Peyer's patch (tissue), 4 donors: ENCODE data around the gene DENND1B. TPM values are rescaled to one million over a fixed set of nuclear protein-coding genes. Genes with fewer than 3 reads are reported as not detected.

Experiments
- DNase-seq, 3 donors: peaks; one replicate each; pipeline ENCODE4 v3.0.0-alpha.2; 2017 to 2019
- H3K27ac ChIP-seq, 4 donors: fragments of 200-600 bp; sonication (generic); one replicate each; pipeline ENCODE4 v1.5.1; 2016 to 2019
- H3K27me3 ChIP-seq, 2 donors: fragments of 200-600 bp; sonication (generic); one replicate each; pipeline ENCODE4 v1.5.1; 2019
- H3K36me3 ChIP-seq, 3 donors: fragments of 200-600 bp; sonication (generic); one replicate each; pipeline ENCODE4 v1.5.1; 2016 to 2019
- H3K4me1 ChIP-seq, 4 donors: fragments of 200-600 bp; sonication (generic); one replicate each; pipeline ENCODE4 v1.5.1; 2016 to 2019
- H3K4me3 ChIP-seq, 4 donors: fragments of 200-600 bp; sonication (generic); 1 replicate in 3 of 4; 2 replicates in 1 of 4; pipeline ENCODE4 v1.5.1; 2016 to 2019; ENCODE audit warnings: mild to moderate bottlenecking in 1 of 4
- H3K9me3 ChIP-seq, 4 donors: fragments of 200-600 bp; sonication (generic); one replicate each; pipeline ENCODE4 v1.5.1; 2016 to 2019; ENCODE audit warnings: mild to moderate bottlenecking in 1 of 4
- POLR2A ChIP-seq, 2 donors: fragments of 450-650 bp; IDR thresholded peaks; one replicate each; pipeline ENCODE4 v1.5.1; 2017; ENCODE audit warnings: antibody characterized with exemption in 2 of 2, mild to moderate bottlenecking in 2 of 2, moderate library complexity in 2 of 2
- total RNA-seq, 4 donors: library from RNA; depleted of rRNA; stranded (reverse); fragments of >200 nt; gene quantifications; one replicate each; pipeline ENCODE4 v1.1.0, GENCODE V29; 2016
- TF ChIP-seq, protein P1 (sequence below), 6 experiments: fragments of 450-650 bp in 4 of 6; fragments of 200-600 bp in 2 of 6; sonication (generic) in 1 of 6; IDR thresholded peaks; one replicate each; pipeline ENCODE4 v1.5.1; 2017 to 2019; ENCODE audit warnings: antibody characterized with exemption in 6 of 6, mild to moderate bottlenecking in 3 of 6, moderate library complexity in 1 of 6

The DENND1B gene
- total RNA-seq, 4 donors from 2014 or later = 46.2 to 84.2 (median 69.3) TPM

DNA sequence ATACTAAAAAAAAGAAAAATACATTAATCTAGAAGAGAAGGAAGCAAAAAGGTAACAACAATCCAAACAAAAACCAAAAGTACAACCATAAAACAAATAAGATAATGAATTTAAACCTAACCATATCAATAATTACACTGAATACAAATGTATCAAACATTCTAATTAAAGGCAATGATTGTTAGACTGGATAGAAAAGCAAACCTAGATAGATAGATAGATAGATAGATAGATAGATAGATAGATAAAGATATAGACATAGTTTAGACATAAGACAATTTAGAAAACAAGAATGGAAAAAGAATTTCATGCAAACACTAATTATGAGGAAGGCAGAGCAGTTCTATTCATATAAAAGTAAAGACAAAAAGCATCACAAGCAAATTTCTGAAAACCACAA is 24.9 kb downstream of the DENND1B start:
- H3K27me3 ChIP-seq = no peaks in the 10 kb centered on the region
- no peak for DNase-seq
- H3K4me3 ChIP-seq = no peak overlapping the region
- H3K4me1 ChIP-seq = no peaks in the 10 kb centered on the region
- H3K9me3 ChIP-seq = no peaks in the 10 kb centered on the region
- H3K36me3 ChIP-seq = peaks cover 0 to 4% (median 0%) of the 10 kb centered on the region in 3 donors
- TF ChIP-seq POLR2A (IDR thresholded peaks at IDR 0.05) = no peak
- TF ChIP-seq, protein P1, sequence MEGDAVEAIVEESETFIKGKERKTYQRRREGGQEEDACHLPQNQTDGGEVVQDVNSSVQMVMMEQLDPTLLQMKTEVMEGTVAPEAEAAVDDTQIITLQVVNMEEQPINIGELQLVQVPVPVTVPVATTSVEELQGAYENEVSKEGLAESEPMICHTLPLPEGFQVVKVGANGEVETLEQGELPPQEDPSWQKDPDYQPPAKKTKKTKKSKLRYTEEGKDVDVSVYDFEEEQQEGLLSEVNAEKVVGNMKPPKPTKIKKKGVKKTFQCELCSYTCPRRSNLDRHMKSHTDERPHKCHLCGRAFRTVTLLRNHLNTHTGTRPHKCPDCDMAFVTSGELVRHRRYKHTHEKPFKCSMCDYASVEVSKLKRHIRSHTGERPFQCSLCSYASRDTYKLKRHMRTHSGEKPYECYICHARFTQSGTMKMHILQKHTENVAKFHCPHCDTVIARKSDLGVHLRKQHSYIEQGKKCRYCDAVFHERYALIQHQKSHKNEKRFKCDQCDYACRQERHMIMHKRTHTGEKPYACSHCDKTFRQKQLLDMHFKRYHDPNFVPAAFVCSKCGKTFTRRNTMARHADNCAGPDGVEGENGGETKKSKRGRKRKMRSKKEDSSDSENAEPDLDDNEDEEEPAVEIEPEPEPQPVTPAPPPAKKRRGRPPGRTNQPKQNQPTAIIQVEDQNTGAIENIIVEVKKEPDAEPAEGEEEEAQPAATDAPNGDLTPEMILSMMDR (IDR thresholded peaks at IDR 0.05) = no peak
- H3K27ac ChIP-seq = no peak overlapping the region

DNA sequence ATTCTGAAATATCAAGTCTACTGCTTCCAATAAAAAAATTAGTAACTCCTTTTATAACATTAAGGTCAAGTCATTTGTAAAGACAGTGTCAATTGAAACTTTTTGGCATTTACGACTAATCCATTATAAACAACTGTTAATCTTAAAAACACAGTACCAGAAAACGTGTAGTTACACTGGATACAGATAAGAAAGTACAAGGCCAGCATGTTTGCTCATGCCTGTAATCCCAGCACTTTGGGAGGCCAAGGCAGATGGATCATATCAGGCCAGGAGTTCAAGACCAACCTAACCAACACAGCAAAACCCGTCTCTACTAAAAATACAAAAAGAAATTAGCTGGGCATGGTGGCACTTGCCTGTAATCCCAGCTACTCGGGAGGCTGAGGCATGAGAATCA is 29.4 kb downstream of the DENND1B start:
- DNase-seq = no peak
- H3K36me3 ChIP-seq = no peaks in the 10 kb centered on the region
- TF ChIP-seq, protein P1 (IDR thresholded peaks at IDR 0.05) = no peak
- TF ChIP-seq POLR2A (IDR thresholded peaks at IDR 0.05) = no peak

DNA sequence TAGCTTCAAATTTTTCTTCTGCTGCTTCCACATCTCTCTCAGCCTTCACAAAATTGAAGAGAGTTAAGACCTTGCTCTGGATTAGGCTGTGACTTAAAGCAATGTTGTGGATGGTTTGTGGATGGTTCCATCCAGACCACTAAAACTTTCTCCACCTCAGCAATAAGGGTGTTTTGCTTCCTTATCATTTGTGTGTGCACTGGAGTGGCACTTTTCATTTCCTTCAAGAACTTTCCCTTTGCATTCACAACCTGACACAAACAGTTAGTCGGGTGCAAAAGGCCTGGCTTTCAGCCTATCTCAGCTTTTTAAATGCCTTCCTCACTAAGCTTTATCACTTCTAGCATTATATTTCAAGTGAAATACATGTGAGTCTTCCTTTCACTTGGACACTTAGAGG is 30.3 kb downstream of the DENND1B start:
- peaks cover 0 to 4% (median 0%) of the 10 kb centered on the region in 4 donors for H3K4me1 ChIP-seq
- no peak overlapping the region for H3K4me3 ChIP-seq
- no peaks in the 10 kb centered on the region for H3K9me3 ChIP-seq
- H3K36me3 ChIP-seq = no peaks in the 10 kb centered on the region
- TF ChIP-seq, protein P1 (IDR thresholded peaks at IDR 0.05) = no peak
- TF ChIP-seq POLR2A (IDR thresholded peaks at IDR 0.05) = no peak
- H3K27me3 ChIP-seq = no peaks in the 10 kb centered on the region
- no peak for DNase-seq
- H3K27ac ChIP-seq = no peak overlapping the region

More for the DNA sequence above, 29.4 kb downstream of the DENND1B start:
- peaks cover 0 to 4% (median 0%) of the 10 kb centered on the region in 4 donors for H3K4me1 ChIP-seq
- H3K27ac ChIP-seq = no peak overlapping the region
- H3K9me3 ChIP-seq = no peaks in the 10 kb centered on the region
- no peaks in the 10 kb centered on the region for H3K27me3 ChIP-seq
- H3K4me3 ChIP-seq = no peak overlapping the region

DNA sequence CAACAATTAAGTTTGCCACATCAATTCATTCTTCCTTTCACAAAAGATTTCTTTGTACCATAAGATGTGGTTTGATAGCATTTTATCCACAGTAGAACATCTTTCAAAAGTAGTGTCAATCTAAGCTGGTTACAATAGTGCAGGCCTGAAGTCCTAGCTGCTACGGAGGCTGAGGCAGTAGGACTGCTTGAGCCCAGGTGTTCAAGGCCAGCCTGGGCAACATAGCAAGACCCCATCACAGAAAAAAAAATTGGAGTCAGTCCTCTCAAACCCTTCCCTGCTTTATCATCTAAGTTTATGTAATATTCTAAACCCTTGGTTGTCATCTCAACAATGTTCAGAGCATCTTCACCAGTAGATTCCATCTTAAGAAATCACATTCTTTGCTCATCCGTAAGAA is 31.7 kb downstream of the DENND1B start:
- TF ChIP-seq, protein P1 (IDR thresholded peaks at IDR 0.05) = no peak
- TF ChIP-seq POLR2A (IDR thresholded peaks at IDR 0.05) = no peak
- H3K4me3 ChIP-seq = no peak overlapping the region
- no peak overlapping the region for H3K27ac ChIP-seq

DNA sequence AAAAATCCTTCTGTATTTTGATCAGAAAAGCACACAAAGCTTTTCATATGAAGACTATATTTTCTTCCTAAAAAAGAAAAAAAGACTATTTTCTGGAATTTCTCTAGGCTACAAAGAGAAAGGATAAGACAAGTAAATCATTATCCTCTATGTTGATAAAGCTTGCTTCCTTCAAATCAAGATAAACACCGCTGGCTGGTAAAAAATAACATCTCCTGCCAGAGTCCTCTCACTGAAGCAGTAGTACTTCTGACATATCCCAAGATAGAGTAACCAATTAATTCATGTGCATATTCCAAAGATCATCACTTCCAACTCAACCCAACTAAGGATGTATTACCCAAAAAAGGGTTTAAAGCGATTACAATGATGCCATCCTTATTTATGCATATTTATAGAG is 34.3 kb downstream of the DENND1B start:
- Histone ChIP-seq H3K36me3 (no peaks in the 10 kb centered on the region), H3K4me3 (no peak overlapping the region), H3K27ac (no peak overlapping the region), H3K9me3 (no peaks in the 10 kb centered on the region), H3K27me3 (no peaks in the 10 kb centered on the region), H3K4me1 (peaks cover 0 to 4% (median 0%) of the 10 kb centered on the region in 4 donors)
- TF ChIP-seq POLR2A (IDR thresholded peaks at IDR 0.05) = no peak
- TF ChIP-seq, protein P1 (IDR thresholded peaks at IDR 0.05) = no peak
- no peak for DNase-seq

More for the DNA sequence above, 31.7 kb downstream of the DENND1B start:
- Histone ChIP-seq H3K27me3 (no peaks in the 10 kb centered on the region), H3K4me1 (peaks cover 0 to 4% (median 0%) of the 10 kb centered on the region in 4 donors), H3K9me3 (no peaks in the 10 kb centered on the region), H3K36me3 (no peaks in the 10 kb centered on the region)
- no peak for DNase-seq

DNA sequence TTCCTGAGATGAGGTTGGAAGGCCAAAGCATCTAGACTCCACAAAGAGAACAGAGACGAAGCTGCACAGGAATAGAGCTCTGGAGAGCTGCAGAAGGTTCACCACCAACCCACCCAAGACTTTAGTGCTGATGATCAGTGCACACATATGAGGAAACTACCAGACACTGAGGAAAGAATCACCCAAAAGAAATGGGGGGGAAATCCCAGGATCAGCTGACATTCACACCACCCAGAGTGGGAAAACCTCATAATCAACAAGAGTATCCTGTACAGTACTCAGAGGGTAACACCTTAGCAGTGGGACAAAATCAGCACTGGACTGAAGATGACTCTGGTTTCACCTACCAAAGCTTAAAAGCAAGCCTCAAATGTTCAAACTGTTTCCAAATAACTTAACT is 36.4 kb downstream of the DENND1B start:
- Histone ChIP-seq H3K36me3 (no peaks in the 10 kb centered on the region), H3K27ac (no peak overlapping the region), H3K4me3 (no peak overlapping the region), H3K4me1 (peaks cover 0 to 4% (median 0%) of the 10 kb centered on the region in 4 donors), H3K9me3 (no peaks in the 10 kb centered on the region), H3K27me3 (no peaks in the 10 kb centered on the region)
- DNase-seq = no peak
- TF ChIP-seq, protein P1 (IDR thresholded peaks at IDR 0.05) = no peak
- TF ChIP-seq POLR2A (IDR thresholded peaks at IDR 0.05) = no peak
